K562 (cell line): ENCODE results near the gene GJA9. TPM values are rescaled to one million over a fixed set of nuclear protein-coding genes. Genes with fewer than 3 reads are reported as not detected.

Experiments used
- REST ChIP-seq, 2 experiments: fragments of 450-650 bp; formaldehyde crosslinking in 1 of 2; IDR thresholded peaks; 2 replicates each; pipeline versions ENCODE4 v1.4.0 to v1.6.1; 2014 to 2020; ENCODE audit warnings: mild to moderate bottlenecking in 2 of 2, borderline replicate concordance in 1 of 2, low read depth in 1 of 2
- polyA plus RNA-seq, 8 experiments: library from polyadenylated mRNA; depleted of rRNA in 4 of 8; stranded (reverse) in 5 of 8; unstranded in 3 of 8; fragments of >200 nt; fragmentation: Nextera tagmentation in 2 of 8; fragmentation: Illumina TruSeq in 1 of 8; extraction: Ambion mirVana in 2 of 8; extraction: Trizol in 1 of 8; gene quantifications; 2 replicates each; pipeline versions ENCODE4 v1.2.1 to v1.2.3, GENCODE V29; 2011 to 2014; ENCODE audit warnings: inconsistent platforms in 1 of 8, missing spikeins in 1 of 8
- total RNA-seq, 7 experiments: library from RNA; depleted of rRNA in 6 of 7; stranded (reverse); fragments of >200 nt in 6 of 7; fragmentation: Illumina TruSeq in 2 of 7; extraction: Trizol in 2 of 7; gene quantifications; 2 replicates each; pipeline versions ENCODE4 v1.2.1 to v1.2.3, GENCODE V29; 2011 to 2021; ENCODE audit warnings: low replicate concordance in 1 of 7

GJA9 gene
- total and polyA plus RNA-seq, 9 of the 15 experiments (the other 6 are each of a cell fraction or from before 2014, with no cell fraction given) = not detected

GRCh38 chr1:38875811-38876210, 5.6 kb downstream of the GJA9 start (continued):
- TF ChIP-seq REST (IDR thresholded peaks at IDR 0.05; ENCODE audit: borderline replicate concordance) = no peak
- no peak for TF ChIP-seq REST (CRISPR knock-in tag; IDR thresholded peaks at IDR 0.05; ENCODE audit: low read depth)
